Chondrocyte (in vitro differentiated cells): Measurements from ENCODE around the gene EHMT2. TPM values are rescaled to one million over a fixed set of nuclear protein-coding genes. Genes with fewer than 3 reads are reported as not detected.

ENCODE experiments used
- DNase-seq: peaks from one replicate; pipeline ENCODE4 v3.0.0; 2021; ENCODE audit warnings: mixed read lengths, low spot score
- H3K27ac Mint-ChIP-seq: one replicate; pipeline ENCODE4 v1.8.0; 2021; ENCODE audit warnings: mild to moderate bottlenecking, moderate library complexity, mixed read lengths; ENCODE audit not compliant: unreplicated experiment
- H3K27me3 Mint-ChIP-seq: 2 replicates; pipeline ENCODE4 v1.8.0; 2021; ENCODE audit warnings: low read depth, mixed read lengths
- H3K36me3 Mint-ChIP-seq: 2 replicates; pipeline ENCODE4 v1.8.0; 2021; ENCODE audit warnings: low read depth, mixed read lengths
- H3K4me1 Mint-ChIP-seq: 2 replicates; pipeline ENCODE4 v1.8.0; 2021; ENCODE audit warnings: low read depth, mild to moderate bottlenecking, mixed read lengths
- H3K4me3 Mint-ChIP-seq: one replicate; pipeline ENCODE4 v1.8.0; 2021; ENCODE audit warnings: mild to moderate bottlenecking, moderate library complexity, mixed read lengths; ENCODE audit not compliant: unreplicated experiment
- H3K9me3 Mint-ChIP-seq: 2 replicates; pipeline ENCODE4 v1.8.0; 2021; ENCODE audit warnings: low read depth, mixed read lengths
- CTCF ChIP-seq: fragments of 200-600 bp; sonication (generic); IDR thresholded peaks from 2 replicates; pipeline ENCODE4 v1.5.0; 2021; ENCODE audit warnings: antibody characterized with exemption, mild to moderate bottlenecking, moderate library complexity
- total RNA-seq: library from RNA; stranded (reverse); gene quantifications from 3 replicates; pipeline ENCODE4 v1.2.1, GENCODE V29; 2021

EHMT2 gene
- total RNA-seq, 1 donor from 2014 or later: 37.7 TPM

- H3K9me3 Mint-ChIP-seq: no peaks in the 10 kb centered on the region
- no peaks in the 10 kb centered on the region for H3K4me1 Mint-ChIP-seq
- H3K36me3 Mint-ChIP-seq: no peaks in the 10 kb centered on the region
- H3K27ac Mint-ChIP-seq: no peak within 1 kb of the TSS
- no peak within 1 kb of the TSS for H3K4me3 Mint-ChIP-seq
- H3K27me3 Mint-ChIP-seq: no peaks in the 10 kb centered on the region
- no peak for TF ChIP-seq CTCF
- DNase-seq: no peak
These were observed 29.9 kb upstream of the EHMT2 start, which contains the start of gene C2 for GRCh38 chr6:31927242-31927862. Gene C2, plus strand, starts transcription at chr6:31927717. Its CDS starts 36 bp downstream, at chr6:31927753.

- no peaks in the 10 kb centered on the region for H3K36me3 Mint-ChIP-seq
- H3K9me3 Mint-ChIP-seq: no peaks in the 10 kb centered on the region
- no peak overlapping the region for H3K27ac Mint-ChIP-seq
- H3K4me3 Mint-ChIP-seq: no peak overlapping the region
- DNase-seq: no peak
- TF ChIP-seq CTCF: peak; percentile 35
- no peaks in the 10 kb centered on the region for H3K4me1 Mint-ChIP-seq
- H3K27me3 Mint-ChIP-seq: no peaks in the 10 kb centered on the region
These were observed 25.4 kb upstream of the EHMT2 start for GRCh38 chr6:31922942-31923341.

GRCh38 chr6:31920811-31921210 lies 23.3 kb upstream of the EHMT2 start:
- H3K9me3 Mint-ChIP-seq: no peaks in the 10 kb centered on the region
- no peaks in the 10 kb centered on the region for H3K36me3 Mint-ChIP-seq
- no peak for DNase-seq
- H3K27ac Mint-ChIP-seq: no peak overlapping the region
- H3K4me3 Mint-ChIP-seq: no peak overlapping the region
- H3K27me3 Mint-ChIP-seq: peaks cover 2% of the 10 kb centered on the region
- no peak for TF ChIP-seq CTCF
- no peaks in the 10 kb centered on the region for H3K4me1 Mint-ChIP-seq

- peaks cover 2% of the 10 kb centered on the region for H3K27me3 Mint-ChIP-seq
- no peaks in the 10 kb centered on the region for H3K36me3 Mint-ChIP-seq
- no peak for TF ChIP-seq CTCF
- no peaks in the 10 kb centered on the region for H3K4me1 Mint-ChIP-seq
- DNase-seq: no peak
- no peak overlapping the region for H3K27ac Mint-ChIP-seq
- no peaks in the 10 kb centered on the region for H3K9me3 Mint-ChIP-seq
- H3K4me3 Mint-ChIP-seq: no peak overlapping the region
These were observed 22.3 kb upstream of the EHMT2 start for GRCh38 chr6:31919624-31920303.

- no peak for TF ChIP-seq CTCF
- Mint-ChIP-seq H3K36me3 (no peaks in the 10 kb centered on the region), H3K4me1 (no peaks in the 10 kb centered on the region), H3K27ac (no peak overlapping the region), H3K9me3 (no peaks in the 10 kb centered on the region), H3K27me3 (peaks cover 2% of the 10 kb centered on the region), H3K4me3 (no peak overlapping the region)
- DNase-seq: no peak
These were observed 20.7 kb upstream of the EHMT2 start for GRCh38 chr6:31918069-31918720.
